ENCODE measurements around the gene SPOUT1.

- TF ChIP-seq CTCF (IDR thresholded peaks at IDR 0.05) (no peak), POLR2A (IDR thresholded peaks at IDR 0.05) (no peak)
Observed at GRCh38 chr9:128773049-128773448, 56.5 kb downstream of the SPOUT1 start.

Data from lower leg skin (tissue), 3 donors.